Spleen (tissue), 7 donors: Measurements from ENCODE around the gene PHYKPL.

Source experiments
- CTCF ChIP-seq, 11 experiments: fragments of 200-600 bp in 7 of 11; fragments of 450-650 bp in 4 of 11; sonication (generic) in 4 of 11; IDR thresholded peaks in 8 of 11; conservative IDR thresholded peaks in 3 of 11; 1 replicate in 7 of 11; 2 replicates in 4 of 11; pipeline versions ENCODE4 v1.4.0 to v1.8.0; 2016 to 2021; ENCODE audit warnings: antibody characterized with exemption in 11 of 11, inconsistent platforms in 4 of 11, mild to moderate bottlenecking in 1 of 11
- POLR2AphosphoS5 ChIP-seq, 3 donors: sonication (generic); formaldehyde crosslinking; IDR thresholded peaks; one replicate each; pipeline ENCODE4 v1.5.1; 2017; ENCODE audit warnings: antibody characterized with exemption in 3 of 3
- donor health status: DM: no; HTN: no; CAD: no; lungs with moderate emphysema.
- donor health status: DM: no; HTN: no; CAD: no.
- donor health status: DM: no; HTN: no; CAD: no.

- TF ChIP-seq CTCF (IDR thresholded peaks at IDR 0.05 in 8 of 11, conservative IDR thresholded peaks at IDR 0.05 in 3 of 11), result peak; percentile 49 to 89 (median 78)
- TF ChIP-seq POLR2AphosphoS5 (IDR thresholded peaks at IDR 0.05), result no peak
Measured at GRCh38 chr5:178234750-178235587, 2.4 kb upstream of the PHYKPL start.
